GM15510 (cell line): ENCODE results near the gene TPP2.

Experiments
- POLR2A ChIP-seq: IDR thresholded peaks from 3 replicates; pipeline ENCODE4 v1.6.1; 2011; ENCODE audit warnings: borderline replicate concordance; ENCODE audit not compliant: insufficient read length; ENCODE audit errors: extremely low read depth

TPP2 gene

DNA sequence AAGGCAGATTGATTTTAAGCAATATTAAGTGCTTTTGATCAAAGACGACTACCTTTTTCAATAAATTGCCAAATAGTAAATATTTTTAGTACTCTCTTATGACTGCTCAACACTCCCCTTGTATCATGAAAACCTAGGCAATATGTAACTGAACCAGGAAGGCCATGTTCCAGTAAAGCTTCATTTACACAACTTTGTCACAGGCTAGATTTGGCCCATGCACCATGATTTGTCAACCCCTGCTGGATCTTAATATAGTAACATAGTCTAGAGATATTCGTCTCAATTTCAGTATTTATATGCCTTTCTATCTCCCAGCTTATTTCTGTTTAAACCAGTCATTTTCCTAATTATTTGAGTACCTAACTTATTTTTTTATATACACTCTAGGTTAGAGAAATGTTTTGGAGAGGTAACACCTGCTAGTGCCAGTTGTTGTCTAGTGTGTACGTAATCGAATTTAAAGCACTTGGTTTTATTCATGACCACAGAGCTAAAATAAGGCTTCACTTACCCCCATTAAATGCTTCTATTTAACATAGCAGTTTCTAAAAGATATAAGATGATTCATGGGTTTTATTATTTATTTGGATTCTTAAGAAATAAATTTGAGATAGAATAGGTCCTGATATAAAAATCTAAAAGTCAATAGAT lies 21.0 kb downstream of the TPP2 start:
- no peak for TF ChIP-seq POLR2A

- TF ChIP-seq POLR2A: no peak
Observed at GRCh38 chr13:102620516-102620915, 23.7 kb downstream of the TPP2 start.

DNA sequence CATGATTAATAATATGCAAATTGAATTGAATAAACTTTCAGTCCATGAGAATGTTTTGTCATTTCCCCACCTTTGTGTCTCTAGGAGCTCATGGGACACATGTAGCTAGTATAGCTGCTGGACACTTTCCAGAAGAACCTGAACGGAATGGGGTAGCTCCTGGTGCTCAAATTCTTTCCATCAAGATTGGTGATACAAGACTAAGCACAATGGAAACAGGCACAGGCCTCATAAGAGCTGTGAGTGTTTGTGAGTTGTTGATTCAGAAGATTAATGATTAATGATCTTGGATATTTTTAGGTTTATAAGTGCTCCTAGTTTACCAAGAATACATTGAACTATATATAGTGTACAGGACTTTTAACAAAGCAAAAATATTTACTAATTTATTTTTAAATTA lies 30.1 kb downstream of the TPP2 start:
- TF ChIP-seq POLR2A: no peak

- TF ChIP-seq POLR2A: no peak
Observed at GRCh38 chr13:102628559-102628958, 31.8 kb downstream of the TPP2 start.

DNA sequence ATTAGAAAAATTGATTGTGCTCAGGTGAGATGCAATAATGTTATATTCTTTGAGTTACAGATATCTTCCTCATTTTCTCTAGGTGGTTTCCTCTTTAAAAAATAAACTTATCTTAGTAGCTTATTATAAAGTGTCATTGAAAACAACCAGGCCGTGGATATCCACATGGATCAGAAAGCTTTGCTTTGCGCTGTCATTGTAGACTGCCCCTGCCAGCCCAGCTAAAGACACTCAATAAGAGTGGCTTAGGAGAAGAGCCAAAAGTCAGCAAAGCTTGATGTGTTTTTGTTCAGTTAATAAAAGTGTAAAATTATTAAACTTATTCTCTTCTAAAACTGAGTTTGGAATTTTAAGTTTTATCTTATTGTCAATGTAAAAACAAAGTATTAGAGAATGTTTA lies 34.4 kb downstream of the TPP2 start:
- no peak for TF ChIP-seq POLR2A

- TF ChIP-seq POLR2A: no peak
Observed at GRCh38 chr13:102638741-102639140, 42.0 kb downstream of the TPP2 start.

DNA sequence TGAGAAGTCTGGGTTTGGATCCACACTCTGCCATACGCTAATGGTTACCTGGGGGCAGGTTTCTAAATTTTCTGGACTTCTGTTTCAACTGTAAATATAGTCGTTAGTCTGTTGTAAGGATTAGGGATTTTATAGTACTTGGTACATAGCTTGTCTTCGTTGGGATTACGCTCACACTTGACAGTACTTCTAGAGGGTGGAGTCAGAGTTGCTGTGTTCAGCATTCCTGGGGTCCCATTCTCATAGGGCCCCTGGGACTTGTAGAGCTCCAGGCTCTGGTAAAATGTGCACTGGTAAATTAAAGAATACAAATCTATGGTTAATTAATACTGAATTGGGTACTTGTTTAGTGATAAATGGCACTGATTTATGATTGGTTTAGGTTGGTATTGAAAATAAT lies 45.2 kb downstream of the TPP2 start:
- TF ChIP-seq POLR2A: no peak

DNA sequence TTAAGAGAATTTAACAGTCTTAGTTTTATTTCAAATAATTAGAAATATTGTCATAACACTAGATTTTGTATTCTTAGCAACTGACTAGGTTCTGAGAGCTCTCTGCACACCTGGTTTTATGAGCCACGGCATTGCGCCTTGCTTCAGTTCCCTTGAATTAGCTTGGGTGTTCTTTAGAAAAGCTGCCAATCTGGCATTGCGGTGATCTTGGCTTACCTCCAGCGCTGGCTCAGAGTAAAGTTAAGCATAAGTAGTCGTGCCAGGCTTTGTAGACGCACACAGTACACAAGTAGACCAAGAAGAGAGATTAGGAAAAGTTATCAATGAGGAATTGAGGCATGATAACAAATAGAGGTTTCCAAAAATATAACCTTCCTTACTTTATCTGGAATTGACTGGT lies 45.7 kb downstream of the TPP2 start:
- TF ChIP-seq POLR2A: no peak

- TF ChIP-seq POLR2A: no peak
Observed at GRCh38 chr13:102643656-102644055, 46.9 kb downstream of the TPP2 start.

- TF ChIP-seq POLR2A: no peak
Observed at GRCh38 chr13:102645701-102646100, 48.9 kb downstream of the TPP2 start.

DNA sequence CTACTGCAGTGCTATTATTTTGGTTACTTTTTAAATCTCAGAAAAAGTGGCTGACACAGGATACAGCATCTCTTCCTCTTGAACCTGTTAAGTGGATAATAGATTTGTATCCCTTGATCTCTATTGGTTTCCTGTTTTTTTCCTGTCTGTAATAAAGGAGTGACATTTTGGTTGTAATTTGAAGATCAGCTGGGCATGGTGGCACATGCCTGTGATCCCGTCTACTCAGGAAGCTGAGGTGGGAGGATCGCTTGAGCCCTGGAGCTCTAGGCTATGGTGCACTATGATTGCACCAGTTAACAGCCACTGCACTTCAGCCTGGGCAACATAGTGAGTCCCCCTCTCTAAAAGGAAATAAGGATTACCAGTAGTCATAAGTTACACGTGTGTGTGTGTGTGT lies 51.3 kb downstream of the TPP2 start:
- TF ChIP-seq POLR2A: no peak

DNA sequence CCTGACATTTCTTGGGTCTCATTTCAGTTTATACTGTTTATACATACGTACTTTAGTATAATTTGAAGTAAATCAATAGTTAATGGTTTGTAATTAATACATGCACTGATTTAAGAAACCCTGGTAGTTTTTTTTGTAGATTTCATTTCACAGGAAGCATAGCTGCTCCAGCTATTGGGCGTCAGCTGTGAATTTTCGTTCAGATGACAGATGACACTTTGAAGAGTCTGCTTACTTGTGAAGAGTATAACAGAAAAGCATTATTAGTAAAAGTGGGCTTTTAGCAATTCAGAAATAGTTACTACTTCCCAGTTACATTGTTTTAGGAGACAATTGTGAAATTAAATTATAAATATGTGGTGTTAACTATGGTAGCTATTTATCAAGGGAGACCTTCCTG lies 53.7 kb downstream of the TPP2 start:
- no peak for TF ChIP-seq POLR2A

DNA sequence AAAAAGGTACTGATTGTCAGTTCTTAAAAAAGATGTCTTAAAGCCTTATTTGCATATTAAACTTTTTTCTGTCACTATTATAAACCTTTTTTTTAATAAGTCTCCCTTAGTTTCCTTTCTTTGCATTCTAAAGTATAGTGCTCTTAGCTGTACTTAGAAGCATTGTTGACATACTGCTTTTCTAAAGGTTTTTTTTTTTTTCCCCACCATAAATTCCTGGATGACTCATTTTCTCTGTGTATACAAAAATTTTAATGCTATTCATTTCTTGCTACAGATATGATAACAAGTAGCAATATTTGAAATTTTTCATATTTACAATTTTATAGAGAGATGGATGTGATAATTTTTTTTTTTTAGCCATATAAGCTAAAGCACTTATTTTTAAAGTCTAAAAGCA lies 54.6 kb downstream of the TPP2 start:
- no peak for TF ChIP-seq POLR2A

GRCh38 chr13:102651892-102652291 lies 55.1 kb downstream of the TPP2 start:
- TF ChIP-seq POLR2A: no peak

- TF ChIP-seq POLR2A: no peak
Observed at GRCh38 chr13:102654756-102655155, 58.0 kb downstream of the TPP2 start.

GRCh38 chr13:102657630-102658029 lies 60.8 kb downstream of the TPP2 start:
- no peak for TF ChIP-seq POLR2A

GRCh38 chr13:102658660-102659059 lies 61.9 kb downstream of the TPP2 start:
- TF ChIP-seq POLR2A: no peak

GRCh38 chr13:102659168-102659713 lies 62.5 kb downstream of the TPP2 start:
- no peak for TF ChIP-seq POLR2A

DNA sequence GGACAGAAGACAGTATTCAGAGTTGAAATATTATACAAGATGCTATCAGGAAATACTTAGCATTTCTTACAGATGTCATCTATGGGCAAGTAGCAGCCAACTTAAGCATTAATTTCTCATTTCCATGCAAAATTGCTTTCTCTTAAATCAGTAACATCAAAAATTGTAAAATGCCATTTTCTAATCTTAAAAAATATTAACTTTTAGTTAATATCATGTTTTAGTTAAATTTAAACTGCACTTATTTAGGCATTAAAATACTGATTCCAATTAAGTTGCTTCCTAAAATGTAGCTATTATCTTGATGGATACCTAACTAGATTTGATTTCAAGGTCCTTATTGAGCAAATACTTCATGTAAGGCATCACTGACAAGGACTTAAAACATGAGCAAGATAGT lies 70.2 kb downstream of the TPP2 start:
- TF ChIP-seq POLR2A: no peak
